HepG2 (cell line): ENCODE results near the gene HAP1. TPM values are rescaled to one million over a fixed set of nuclear protein-coding genes. Genes with fewer than 3 reads are reported as not detected.

Experiments used
- ETV5 ChIP-seq: IDR thresholded peaks from 2 replicates; pipeline ENCODE4 v1.6.1; 2018; ENCODE audit warnings: missing biosample characterization, missing genetic modification reagents, inconsistent platforms, borderline replicate concordance
- KLF6 ChIP-seq: IDR thresholded peaks from 2 replicates; pipeline ENCODE4 v1.8.0; 2016; ENCODE audit warnings: missing biosample characterization, missing genetic modification reagents
- MBD4 ChIP-seq: IDR thresholded peaks from 2 replicates; pipeline ENCODE4 v1.6.1; 2012; ENCODE audit warnings: low read length, inconsistent platforms, borderline replicate concordance
- NFYC ChIP-seq: IDR thresholded peaks from 2 replicates; pipeline ENCODE4 v1.6.1; 2016; ENCODE audit warnings: missing genetic modification reagents, missing compliant biosample characterization
- NR3C1 ChIP-seq: sonication (generic); formaldehyde crosslinking; IDR thresholded peaks from 2 replicates; pipeline ENCODE4 v1.4.0; 2020; ENCODE audit warnings: missing genetic modification reagents
- PATZ1 ChIP-seq: sonication (generic); formaldehyde crosslinking; IDR thresholded peaks from 2 replicates; pipeline ENCODE4 v1.4.0; 2020; ENCODE audit warnings: missing genetic modification reagents
- ZFX ChIP-seq: sonication (generic); formaldehyde crosslinking; IDR thresholded peaks from 2 replicates; pipeline ENCODE4 v1.4.0; 2020; ENCODE audit warnings: mild to moderate bottlenecking, low read depth, missing genetic modification reagents, moderate library complexity
- ZNF10 ChIP-seq: sonication (generic); formaldehyde crosslinking; IDR thresholded peaks from 2 replicates; pipeline ENCODE4 v1.4.0; 2020; ENCODE audit warnings: mild to moderate bottlenecking, low read depth, missing genetic modification reagents, borderline replicate concordance
- ZNF337 ChIP-seq: sonication (generic); formaldehyde crosslinking; IDR thresholded peaks from 2 replicates; pipeline ENCODE4 v1.5.1; 2020; ENCODE audit warnings: missing genetic modification reagents, low read depth, mild to moderate bottlenecking, borderline replicate concordance
- ZNF33B ChIP-seq: sonication (generic); formaldehyde crosslinking; IDR thresholded peaks from 2 replicates; pipeline ENCODE4 v1.5.1; 2020; ENCODE audit warnings: mild to moderate bottlenecking, missing genetic modification reagents
- ZNF501 ChIP-seq: sonication (generic); formaldehyde crosslinking; IDR thresholded peaks from 2 replicates; pipeline ENCODE4 v1.5.1; 2020; ENCODE audit warnings: mild to moderate bottlenecking, moderate library complexity, missing genetic modification reagents
- ZNF530 ChIP-seq: sonication (generic); formaldehyde crosslinking; IDR thresholded peaks from 2 replicates; pipeline ENCODE4 v1.5.0; 2020; ENCODE audit warnings: low read depth, mild to moderate bottlenecking, missing genetic modification reagents
- ZNF576 ChIP-seq: sonication (generic); formaldehyde crosslinking; IDR thresholded peaks from 2 replicates; pipeline ENCODE4 v1.4.0; 2020; ENCODE audit warnings: mild to moderate bottlenecking, missing genetic modification reagents
- ZNF646 ChIP-seq: sonication (generic); formaldehyde crosslinking; IDR thresholded peaks from 2 replicates; pipeline ENCODE4 v1.9.0; 2021; ENCODE audit warnings: mild to moderate bottlenecking, missing genetic modification reagents
- ZNF724P ChIP-seq: sonication (generic); formaldehyde crosslinking; IDR thresholded peaks from 2 replicates; pipeline ENCODE4 v1.8.0; 2022; ENCODE audit warnings: missing genetic modification reagents, borderline replicate concordance
- ZSCAN30 ChIP-seq: sonication (generic); formaldehyde crosslinking; IDR thresholded peaks from 2 replicates; pipeline ENCODE4 v1.5.0; 2020; ENCODE audit warnings: mild to moderate bottlenecking, missing genetic modification reagents
- polyA plus RNA-seq, 8 experiments: library from polyadenylated mRNA; depleted of rRNA in 3 of 8; stranded (reverse) in 7 of 8; unstranded in 1 of 8; fragments of >200 nt; fragmentation: Illumina TruSeq in 4 of 8; extraction: Trizol in 4 of 8; gene quantifications; 2 replicates each; pipeline versions ENCODE4 v1.2.1 to v1.2.3, GENCODE V29; 2011 to 2016; ENCODE audit warnings: low read depth in 4 of 8, missing spikeins in 1 of 8, mixed read lengths in 1 of 8; ENCODE audit not compliant: insufficient read depth in 1 of 8
- total RNA-seq, 5 experiments: library from RNA; depleted of rRNA; stranded (reverse); fragments of >200 nt; fragmentation: Illumina TruSeq; extraction: Trizol; gene quantifications; 2 replicates each; pipeline ENCODE4 v1.2.3, GENCODE V29; 2016; ENCODE audit warnings: low read depth in 1 of 5

The HAP1 gene
- total and polyA plus RNA-seq, 2 of the 13 experiments (the other 11 are each of a cell fraction or from before 2014, with no cell fraction given), result 0.07 TPM

- TF ChIP-seq ZNF530 (CRISPR knock-in tag), result no peak
- no peak for TF ChIP-seq MBD4
- no peak for TF ChIP-seq NR3C1 (CRISPR knock-in tag)
- peak; percentile 41 for TF ChIP-seq NFYC (CRISPR knock-in tag)
- 0 out of 2 replicates have a peak, but pooled peaks have one; percentile 47 for TF ChIP-seq ZNF576
- peak; percentile 57; the same call in 1 of the 2 replicates for TF ChIP-seq ZNF337 (CRISPR knock-in tag)
- no peak for TF ChIP-seq ZNF10 (CRISPR knock-in tag)
- TF ChIP-seq PATZ1, result peak; percentile 93
- peak; percentile 48; the same call in 1 of the 2 replicates for TF ChIP-seq ZNF724P (CRISPR knock-in tag)
- TF ChIP-seq KLF6, result peak; percentile 37; the same call in 1 of the 2 replicates
- no peak for TF ChIP-seq ZSCAN30
- 0 out of 2 replicates have a peak, but pooled peaks have one; percentile 49 for TF ChIP-seq ZNF646 (CRISPR knock-in tag)
- peak; percentile 66 for TF ChIP-seq ZNF501 (CRISPR knock-in tag)
- TF ChIP-seq ZFX (CRISPR knock-in tag), result peak; percentile 86
- TF ChIP-seq ZNF33B, result peak; percentile 75; the same call in 1 of the 2 replicates
- TF ChIP-seq ETV5 (CRISPR knock-in tag), result peak; percentile 36; the same call in 1 of the 2 replicates
Measured at GRCh38 chr17:41777574-41778188, 43.2 kb upstream of the HAP1 start (continued).
